Hematopoietic multipotent progenitor cell treated with erythropoietin and hydrocortisone succinate and interleukin-3 and kit ligand, for 17 days (in vitro differentiated cells): Measurements from ENCODE around the gene ZC3H11A.

Experiments used
- DNase-seq: peaks from one replicate; pipeline ENCODE4 v3.0.0-alpha.2; 2015; ENCODE audit warnings: low spot score

Gene ZC3H11A

GRCh38 chr1:203842559-203842876 is 47.1 kb downstream of the ZC3H11A start:
- no peak for DNase-seq

GRCh38 chr1:203843435-203843834 is 48.0 kb downstream of the ZC3H11A start:
- no peak for DNase-seq
